Endodermal cell (in vitro differentiated cells): ENCODE data around the gene SUSD5. TPM values are rescaled to one million over a fixed set of nuclear protein-coding genes. Genes with fewer than 3 reads are reported as not detected.
A peak's percentile ranks its signal among the peaks of the same experiment; 100 is the strongest.

Experiments used
- DNase-seq: peaks from one replicate; pipeline ENCODE4 v3.0.0-alpha.2; 2017
- H3K27ac ChIP-seq: 2 replicates; pipeline ENCODE4 v1.5.1; 2013; ENCODE audit warnings: mild to moderate bottlenecking, low read depth, low read length, moderate library complexity
- H3K27me3 ChIP-seq: 2 replicates; pipeline ENCODE4 v1.6.1; 2013; ENCODE audit warnings: mild to moderate bottlenecking, low read length, moderate library complexity; ENCODE audit not compliant: insufficient read depth, control insufficient read depth, poor library complexity, severe bottlenecking
- H3K36me3 ChIP-seq: 2 replicates; pipeline ENCODE4 v1.7.0; 2013; ENCODE audit warnings: mild to moderate bottlenecking, low read length, moderate library complexity; ENCODE audit not compliant: control insufficient read depth, insufficient read depth
- H3K4me1 ChIP-seq: one replicate; pipeline ENCODE4 v1.7.0; 2013; ENCODE audit warnings: low read length; ENCODE audit not compliant: control insufficient read depth, insufficient read depth
- H3K4me3 ChIP-seq: 2 replicates; pipeline ENCODE4 v1.5.1; 2013; ENCODE audit warnings: mild to moderate bottlenecking, low read length, moderate library complexity
- H3K9ac ChIP-seq: 2 replicates; pipeline ENCODE4 v1.6.1; 2013; ENCODE audit warnings: mild to moderate bottlenecking, low read length, moderate library complexity; ENCODE audit not compliant: poor library complexity, severe bottlenecking; ENCODE audit errors: extremely low read depth
- H3K9me3 ChIP-seq: 2 replicates; pipeline ENCODE4 v1.6.1; 2013; ENCODE audit warnings: mild to moderate bottlenecking, low read length, moderate library complexity; ENCODE audit not compliant: control insufficient read depth
- H3K27ac Mint-ChIP-seq: 2 replicates; pipeline ENCODE4 v1.8.0; 2020; ENCODE audit warnings: mixed read lengths
- H3K27me3 Mint-ChIP-seq: 2 replicates; pipeline ENCODE4 v1.8.0; 2021; ENCODE audit warnings: mild to moderate bottlenecking, mixed read lengths; ENCODE audit not compliant: insufficient read depth
- H3K36me3 Mint-ChIP-seq: 2 replicates; pipeline ENCODE4 v1.8.0; 2020; ENCODE audit warnings: low read depth, mixed read lengths
- H3K4me1 Mint-ChIP-seq: 2 replicates; pipeline ENCODE4 v1.8.0; 2020; ENCODE audit warnings: mixed read lengths
- H3K4me3 Mint-ChIP-seq: 2 replicates; pipeline ENCODE4 v1.8.0; 2020; ENCODE audit warnings: mild to moderate bottlenecking, moderate library complexity, mixed read lengths
- H3K9me3 Mint-ChIP-seq: 2 replicates; pipeline ENCODE4 v1.8.0; 2020; ENCODE audit warnings: mild to moderate bottlenecking, mixed read lengths
- WGBS, 2 experiments: methylation state at CpG; one replicate each; pipeline versions ENCODE4 v1.1.5 to v1.1.7; 2013; ENCODE audit warnings: missing lambda C conversion rate in 2 of 2, mixed read lengths in 1 of 2; ENCODE audit not compliant: insufficient coverage in 1 of 2, insufficient read length in 1 of 2; 5-methylcytosine and 5-hydroxymethylcytosine counted together
- total RNA-seq, 2 donors: library from RNA; stranded (reverse); fragmentation: NEBNext Ultra II Directional in 1 of 2; extraction: Animal tissue kit (Norgen Biotek cat#: 25700) in 1 of 2; gene quantifications; 2 replicates in 1 of 2; 3 replicates in 1 of 2; pipeline ENCODE4 v1.2.1, GENCODE V29; 2021
- TF ChIP-seq, protein P1 (sequence below): fragments of 200-600 bp; sonication (generic); conservative IDR thresholded peaks from 2 replicates; pipeline ENCODE4 v1.5.0; 2021; ENCODE audit warnings: antibody characterized with exemption, mild to moderate bottlenecking

SUSD5 gene
- total RNA-seq, 2 donors from 2014 or later, result 1.3 to 2.6 TPM

DNA sequence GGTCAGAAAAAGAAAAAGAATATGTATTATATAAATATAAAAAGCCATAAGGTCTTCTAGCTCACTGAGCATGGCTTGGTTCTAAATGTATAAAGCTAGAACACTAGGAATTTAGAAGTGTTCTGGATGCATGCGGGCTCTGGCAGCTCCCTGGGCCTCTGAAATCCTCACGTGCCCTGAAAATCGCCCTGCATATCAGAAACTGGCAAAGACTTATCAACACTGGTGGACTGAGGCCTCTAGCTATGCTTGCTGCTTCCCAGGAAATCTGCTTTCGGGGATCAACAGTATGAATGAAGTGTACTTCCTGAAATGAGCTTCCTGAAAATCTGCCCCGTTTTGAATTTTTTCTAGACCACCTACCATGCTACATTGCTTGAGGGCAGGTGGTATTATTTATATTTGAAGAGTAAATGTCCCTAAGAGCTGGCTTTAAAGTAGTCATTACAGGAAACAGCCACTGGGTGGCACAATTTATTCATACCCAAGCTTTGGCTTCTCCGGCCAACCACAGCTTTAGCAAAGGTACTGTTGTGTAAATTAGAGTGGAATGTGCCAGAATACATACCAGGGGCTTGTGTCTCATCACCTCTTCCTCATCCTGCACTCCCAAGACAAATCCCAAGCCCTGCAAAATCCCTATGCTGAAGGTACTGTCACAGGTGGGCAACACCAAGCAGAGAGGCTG is 87.1 kb downstream of the SUSD5 start:
- Mint-ChIP-seq H3K36me3 (peaks cover 48% of the 10 kb centered on the region), H3K9me3 (no peaks in the 10 kb centered on the region), H3K4me1 (peaks cover 7% of the 10 kb centered on the region), H3K27me3 (no peaks in the 10 kb centered on the region), H3K4me3 (no peak overlapping the region), H3K27ac (peak overlapping the region; percentile 59)
- Histone ChIP-seq H3K27me3 (no peaks in the 10 kb centered on the region), H3K36me3 (peaks cover 46% of the 10 kb centered on the region), H3K4me1 (no peaks in the 10 kb centered on the region), H3K9ac (no peak overlapping the region), H3K9me3 (no peaks in the 10 kb centered on the region), H3K27ac (no peak overlapping the region), H3K4me3 (no peak overlapping the region)
- DNase-seq, result peak; percentile 83
- WGBS, 2 experiments, result 56 to 67% methylated on average over 4 to 6 of the region's 6 CpGs
- TF ChIP-seq, protein P1, sequence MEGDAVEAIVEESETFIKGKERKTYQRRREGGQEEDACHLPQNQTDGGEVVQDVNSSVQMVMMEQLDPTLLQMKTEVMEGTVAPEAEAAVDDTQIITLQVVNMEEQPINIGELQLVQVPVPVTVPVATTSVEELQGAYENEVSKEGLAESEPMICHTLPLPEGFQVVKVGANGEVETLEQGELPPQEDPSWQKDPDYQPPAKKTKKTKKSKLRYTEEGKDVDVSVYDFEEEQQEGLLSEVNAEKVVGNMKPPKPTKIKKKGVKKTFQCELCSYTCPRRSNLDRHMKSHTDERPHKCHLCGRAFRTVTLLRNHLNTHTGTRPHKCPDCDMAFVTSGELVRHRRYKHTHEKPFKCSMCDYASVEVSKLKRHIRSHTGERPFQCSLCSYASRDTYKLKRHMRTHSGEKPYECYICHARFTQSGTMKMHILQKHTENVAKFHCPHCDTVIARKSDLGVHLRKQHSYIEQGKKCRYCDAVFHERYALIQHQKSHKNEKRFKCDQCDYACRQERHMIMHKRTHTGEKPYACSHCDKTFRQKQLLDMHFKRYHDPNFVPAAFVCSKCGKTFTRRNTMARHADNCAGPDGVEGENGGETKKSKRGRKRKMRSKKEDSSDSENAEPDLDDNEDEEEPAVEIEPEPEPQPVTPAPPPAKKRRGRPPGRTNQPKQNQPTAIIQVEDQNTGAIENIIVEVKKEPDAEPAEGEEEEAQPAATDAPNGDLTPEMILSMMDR, result peak; percentile 90

DNA sequence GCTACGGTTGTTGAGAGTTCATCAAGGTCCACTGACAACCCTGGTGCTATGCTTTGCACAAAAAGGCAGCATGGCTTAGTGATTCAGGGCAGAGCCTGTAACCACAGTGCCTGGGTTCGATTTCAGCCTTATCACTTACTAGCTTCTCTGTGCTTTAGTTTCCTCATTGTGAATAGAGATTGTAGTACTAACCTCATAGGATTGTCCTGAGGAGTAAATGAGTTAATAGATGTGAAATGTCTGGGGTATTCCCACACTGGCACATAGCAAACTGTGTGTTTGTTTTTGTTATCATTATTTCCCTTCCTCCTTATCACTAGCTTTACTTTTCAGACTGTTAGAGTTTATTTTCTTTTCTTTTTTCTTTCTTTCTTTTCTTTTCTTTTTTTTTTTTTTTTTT is 88.5 kb downstream of the SUSD5 start:
- Mint-ChIP-seq H3K9me3 (no peaks in the 10 kb centered on the region), H3K27me3 (no peaks in the 10 kb centered on the region), H3K36me3 (peaks cover 49% of the 10 kb centered on the region), H3K4me3 (no peak overlapping the region), H3K4me1 (peaks cover 7% of the 10 kb centered on the region), H3K27ac (no peak overlapping the region)
- Histone ChIP-seq H3K27ac (no peak overlapping the region), H3K36me3 (peaks cover 50% of the 10 kb centered on the region), H3K27me3 (no peaks in the 10 kb centered on the region), H3K4me3 (no peak overlapping the region), H3K9me3 (no peaks in the 10 kb centered on the region), H3K4me1 (no peaks in the 10 kb centered on the region), H3K9ac (no peak overlapping the region)
- no peak for DNase-seq
- 84 to 100% methylated on average over 1 to 2 of the region's 2 CpGs for WGBS, 2 experiments
- TF ChIP-seq, protein P1, result no peak

GRCh38 chr3:33128706-33129105 is 89.9 kb downstream of the SUSD5 start:
- Mint-ChIP-seq H3K27me3 (no peaks in the 10 kb centered on the region), H3K9me3 (no peaks in the 10 kb centered on the region), H3K4me1 (peaks cover 7% of the 10 kb centered on the region), H3K27ac (no peak overlapping the region), H3K4me3 (no peak overlapping the region), H3K36me3 (peaks cover 50% of the 10 kb centered on the region)
- H3K4me3 ChIP-seq, result no peak overlapping the region
- H3K27ac ChIP-seq, result no peak overlapping the region
- H3K4me1 ChIP-seq, result no peaks in the 10 kb centered on the region
- TF ChIP-seq, protein P1, result no peak
- no peaks in the 10 kb centered on the region for H3K27me3 ChIP-seq
- DNase-seq, result no peak
- WGBS, 2 experiments, result no CpG with 5 or more reads among the region's 1 CpG
- H3K36me3 ChIP-seq, result peaks cover 47% of the 10 kb centered on the region
- H3K9me3 ChIP-seq, result no peaks in the 10 kb centered on the region
- no peak overlapping the region for H3K9ac ChIP-seq
